Heart right ventricle (tissue), 16 donors: ENCODE results near the gene ECHDC3. TPM values are rescaled to one million over a fixed set of nuclear protein-coding genes. Genes with fewer than 3 reads are reported as not detected.

Source experiments
- ATAC-seq, 8 donors: fragments of 200-7000 bp; cut with Tn5 transposase; one replicate each; pipeline ENCODE4 v1.9.1; 2020; ENCODE audit warnings: mild to moderate bottlenecking in 8 of 8, moderate library complexity in 8 of 8, moderate number of reproducible peaks in 1 of 8
- DNase-seq, 2 donors: peaks; one replicate each; pipeline ENCODE4 v3.0.0-alpha.2; 2020
- H3K27ac ChIP-seq, 10 donors: fragments of 200-600 bp; sonication (generic) in 2 of 10; one replicate each; pipeline versions ENCODE4 v1.5.0 to v1.8.0; 2020 to 2022; ENCODE audit warnings: mild to moderate bottlenecking in 3 of 10
- H3K27me3 ChIP-seq, 7 donors: fragments of 200-600 bp; one replicate each; pipeline ENCODE4 v1.8.0; 2021 to 2022; ENCODE audit warnings: mild to moderate bottlenecking in 2 of 7
- H3K36me3 ChIP-seq, 9 donors: fragments of 200-600 bp; sonication (generic) in 1 of 9; one replicate each; pipeline versions ENCODE4 v1.5.0 to v1.8.0; 2020 to 2022; ENCODE audit warnings: mild to moderate bottlenecking in 2 of 9
- H3K4me1 ChIP-seq, 9 donors: fragments of 200-600 bp; sonication (generic) in 1 of 9; one replicate each; pipeline versions ENCODE4 v1.5.0 to v1.8.0; 2020 to 2022; ENCODE audit warnings: mild to moderate bottlenecking in 4 of 9
- H3K4me3 ChIP-seq, 10 donors: fragments of 200-600 bp; sonication (generic) in 2 of 10; one replicate each; pipeline versions ENCODE4 v1.5.0 to v1.8.0; 2020 to 2022; ENCODE audit warnings: mild to moderate bottlenecking in 7 of 10, moderate library complexity in 2 of 10
- H3K9me3 ChIP-seq, 11 donors: fragments of 200-600 bp in 10 of 11; sonication (generic) in 2 of 11; one replicate each; pipeline versions ENCODE4 v1.5.0 to v1.8.0; 2013 to 2022; ENCODE audit warnings: mild to moderate bottlenecking in 2 of 11, control low read depth in 1 of 11, moderate library complexity in 1 of 11
- WGBS, 2 donors: extraction: QIAGEN DNeasy Blood & Tissue Kit; methylation state at CpG; one replicate each; pipeline ENCODE4 v1.1.7; 2013; ENCODE audit warnings: inconsistent platforms in 1 of 2; 5-methylcytosine and 5-hydroxymethylcytosine counted together
- intact Hi-C, 10 donors: fragments of 100-400 bp; cut with DNase I; formaldehyde crosslinking; loops; one replicate each; pipeline versions ENCODE4 v1.11.1 to v1.14.2; 2022
- polyA plus RNA-seq, 2 donors: library from polyadenylated mRNA; stranded (reverse); fragments of 200-250 nt; gene quantifications; one replicate each; pipeline ENCODE4 v1.2.3, GENCODE V29; 2013
- total RNA-seq, 10 donors: library from RNA; stranded (reverse); fragmentation: NEBNext Ultra II Directional in 3 of 10; extraction: Animal tissue kit (Norgen Biotek cat#: 25700) in 3 of 10; gene quantifications; one replicate each; pipeline versions ENCODE4 v1.2.1 to v1.2.4, GENCODE V29; 2021 to 2023
- TF ChIP-seq, protein P1 (sequence below), 9 donors: fragments of 200-600 bp; sonication (generic) in 2 of 9; IDR thresholded peaks; one replicate each; pipeline versions ENCODE4 v1.5.0 to v1.8.0; 2021 to 2022; ENCODE audit warnings: antibody characterized with exemption in 9 of 9, mild to moderate bottlenecking in 5 of 9, moderate library complexity in 1 of 9
- donor health status: Arrhythmogenic right ventricular cardiomyopathy.
- donor health status: ischemic (EF 13 %, LVEDD 7.1; RV severe dilation, severe dysfunction).
- donor health status: healthy with polysubstance abuse.
- donor health status: DM: no; HTN: yes; CAD: no.
- donor health status: DM: no; HTN: no; CAD: no.
- donor health status: ischemic (EF 25% LVEDD 6.9; RV normal size, moderate dysfunction).
- donor health status: ischemic (EF 25% LVEDD 5.7; RV mildly dilated, moderate dysfunction).
- donor health status: healthy.
- donor health status: DM: yes; HTN: yes; CAD: no.
- donor health status: Ischemic cardiomyopathy.
- donor health status: ischemic (EF 35%, LVEDD 5.7; RV mildly dilated, moderate dysfunction).
- donor health status: nonischemic (EF 11% LVEDD 7.7; RV severe dilation, severe dysfunction).
- donor health status: DM: yes; HTN: yes; CAD: no.
- donor health status: PGD.
- donor health status: ischemic (EF 29% LVEDD 5.4; RV normal size, mild dysfunction).
- donor health status: nonischemic (EF 23%, LVEDD 6.1; RV moderate dilation, normal function).

Gene ECHDC3
- total and polyA plus RNA-seq, 12 donors: 15.0 to 114 (median 57.1) TPM

- no peak overlapping the region for H3K4me3 ChIP-seq
- 81% methylated on average over 6 of the region's 6 CpGs for WGBS, 2 donors
- no peak for ATAC-seq
Measured at GRCh38 chr10:11745045-11745444, 2.9 kb downstream of the ECHDC3 start.

DNA sequence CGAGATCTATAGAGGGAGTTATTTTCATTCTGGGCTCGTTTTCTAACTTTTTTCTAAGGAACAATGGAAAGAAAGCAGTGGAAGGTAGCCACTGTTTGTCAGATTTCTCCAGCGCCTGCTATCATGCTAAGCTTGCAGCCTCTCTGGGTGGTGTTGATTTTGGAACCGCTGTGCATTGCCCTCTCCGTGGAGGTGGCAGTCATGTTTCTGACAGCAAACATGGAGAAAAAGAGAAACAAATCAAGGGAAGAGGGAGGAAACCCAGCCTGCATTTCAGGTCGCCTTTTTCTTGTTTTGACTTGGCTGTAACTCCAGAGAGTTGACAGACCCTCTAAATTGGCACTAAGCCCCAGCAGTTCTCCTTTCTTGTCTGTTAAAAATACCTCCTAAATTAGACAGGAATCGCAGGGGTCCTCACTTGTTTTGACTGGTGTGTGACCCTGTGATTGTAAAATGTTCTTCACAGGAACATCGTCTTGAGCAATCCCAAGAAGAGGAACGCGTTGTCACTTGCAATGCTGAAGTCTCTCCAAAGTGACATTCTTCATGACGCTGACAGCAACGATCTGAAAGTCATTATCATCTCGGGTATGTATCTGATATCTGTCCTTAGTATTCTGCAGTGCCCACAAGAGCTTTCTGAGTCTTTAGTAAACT, 4.8 kb downstream of the ECHDC3 start:
- TF ChIP-seq, protein P1, sequence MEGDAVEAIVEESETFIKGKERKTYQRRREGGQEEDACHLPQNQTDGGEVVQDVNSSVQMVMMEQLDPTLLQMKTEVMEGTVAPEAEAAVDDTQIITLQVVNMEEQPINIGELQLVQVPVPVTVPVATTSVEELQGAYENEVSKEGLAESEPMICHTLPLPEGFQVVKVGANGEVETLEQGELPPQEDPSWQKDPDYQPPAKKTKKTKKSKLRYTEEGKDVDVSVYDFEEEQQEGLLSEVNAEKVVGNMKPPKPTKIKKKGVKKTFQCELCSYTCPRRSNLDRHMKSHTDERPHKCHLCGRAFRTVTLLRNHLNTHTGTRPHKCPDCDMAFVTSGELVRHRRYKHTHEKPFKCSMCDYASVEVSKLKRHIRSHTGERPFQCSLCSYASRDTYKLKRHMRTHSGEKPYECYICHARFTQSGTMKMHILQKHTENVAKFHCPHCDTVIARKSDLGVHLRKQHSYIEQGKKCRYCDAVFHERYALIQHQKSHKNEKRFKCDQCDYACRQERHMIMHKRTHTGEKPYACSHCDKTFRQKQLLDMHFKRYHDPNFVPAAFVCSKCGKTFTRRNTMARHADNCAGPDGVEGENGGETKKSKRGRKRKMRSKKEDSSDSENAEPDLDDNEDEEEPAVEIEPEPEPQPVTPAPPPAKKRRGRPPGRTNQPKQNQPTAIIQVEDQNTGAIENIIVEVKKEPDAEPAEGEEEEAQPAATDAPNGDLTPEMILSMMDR (IDR thresholded peaks at IDR 0.05): no peak
- peaks cover 0 to 5% (median 0%) of the 10 kb centered on the region in 7 donors for H3K27me3 ChIP-seq
- intact Hi-C loops: no loop called here
- no peak for DNase-seq
- H3K4me1 ChIP-seq: peaks cover 0 to 39% (median 19%) of the 10 kb centered on the region in 9 donors
- H3K27ac ChIP-seq: peak overlapping the region in 8 of 10 donors; percentile 41 to 74 (median 60)
- peak in 2 of 8 donors; percentile 13 to 52 for ATAC-seq
- H3K4me3 ChIP-seq: peak overlapping the region in 2 of 10 donors; percentile 2 to 3
- no peaks in the 10 kb centered on the region for H3K9me3 ChIP-seq
- peaks cover 0 to 34% (median 0%) of the 10 kb centered on the region in 9 donors for H3K36me3 ChIP-seq
- 16 to 17% methylated on average over 13 of the region's 13 CpGs for WGBS, 2 donors

More at GRCh38 chr10:11745045-11745444, 2.9 kb downstream of the ECHDC3 start:
- Histone ChIP-seq H3K4me1 (peaks cover 0 to 39% (median 23%) of the 10 kb centered on the region in 9 donors), H3K9me3 (no peaks in the 10 kb centered on the region), H3K27me3 (peaks cover 0 to 9% (median 0%) of the 10 kb centered on the region in 7 donors), H3K27ac (no peak overlapping the region), H3K36me3 (peaks cover 0 to 14% (median 0%) of the 10 kb centered on the region in 9 donors)
- TF ChIP-seq, protein P1 (IDR thresholded peaks at IDR 0.05): no peak
- no peak for DNase-seq
- intact Hi-C loops: no loop called here

DNA sequence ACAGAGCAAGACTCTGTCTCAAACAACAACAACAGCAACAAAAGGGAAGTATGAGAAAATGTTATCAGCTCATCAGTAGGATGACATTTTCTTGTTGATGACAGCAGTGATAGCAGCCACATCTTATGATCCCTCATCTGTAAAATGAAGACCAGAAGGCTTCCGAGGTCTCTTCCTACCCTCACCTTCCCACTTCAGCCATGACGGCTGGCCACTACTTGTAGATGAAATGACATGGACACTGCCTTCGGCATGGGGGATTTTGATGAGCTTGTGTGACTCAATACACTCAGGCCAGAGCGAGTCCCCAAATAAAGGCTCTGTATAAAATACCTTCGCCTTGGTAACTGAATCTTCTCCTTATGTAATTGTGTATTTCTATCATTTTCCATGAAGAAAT, 6.7 kb downstream of the ECHDC3 start:
- TF ChIP-seq, protein P1 (IDR thresholded peaks at IDR 0.05): no peak
- H3K27me3 ChIP-seq: no peaks in the 10 kb centered on the region
- no peak overlapping the region for H3K27ac ChIP-seq
- no peak overlapping the region for H3K4me3 ChIP-seq
- 75 to 78% methylated on average over 5 of the region's 5 CpGs for WGBS, 2 donors
- H3K4me1 ChIP-seq: peaks cover 0 to 28% (median 13%) of the 10 kb centered on the region in 9 donors
- no peak for DNase-seq
- ATAC-seq: no peak
- H3K9me3 ChIP-seq: no peaks in the 10 kb centered on the region
- intact Hi-C loops: no loop called here
- peaks cover 0 to 52% (median 7%) of the 10 kb centered on the region in 9 donors for H3K36me3 ChIP-seq

DNA sequence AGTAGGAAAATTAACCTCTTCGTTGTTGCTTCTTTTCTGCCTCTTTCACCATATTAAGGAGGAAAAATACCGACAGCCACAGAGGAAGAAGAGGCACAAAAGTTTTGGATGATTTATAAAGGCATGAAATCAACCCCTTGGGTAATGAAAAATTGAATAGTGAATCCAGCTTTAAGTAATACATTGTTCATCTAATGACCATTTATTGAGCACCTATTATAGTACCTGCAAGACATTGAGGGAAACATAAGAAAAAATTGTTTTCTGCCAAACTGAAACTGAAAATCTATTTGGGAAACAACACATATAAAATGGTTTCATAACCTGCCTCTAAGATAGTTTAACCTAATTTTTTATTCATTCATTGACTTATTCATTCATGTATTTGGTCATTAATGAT, 8.2 kb downstream of the ECHDC3 start:
- ATAC-seq: no peak
- TF ChIP-seq, protein P1 (IDR thresholded peaks at IDR 0.05): no peak
- WGBS, 2 donors: 93 to 95% methylated on average over 2 of the region's 2 CpGs
- Histone ChIP-seq H3K4me3 (no peak overlapping the region), H3K36me3 (peaks cover 0 to 64% (median 7%) of the 10 kb centered on the region in 9 donors), H3K27me3 (no peaks in the 10 kb centered on the region), H3K9me3 (no peaks in the 10 kb centered on the region), H3K27ac (no peak overlapping the region), H3K4me1 (peaks cover 0 to 23% (median 14%) of the 10 kb centered on the region in 9 donors)
- intact Hi-C loops: loop anchor here in 1 of 10 donors (10.0 kb wide), 1 partner anchor 236 kb away; no protein-coding TSS in a partner anchor
- DNase-seq: no peak
